Activated CD8-positive, alpha-beta memory T cell treated with anti-CD3 and anti-CD28 coated beads, Interleukin-2, amount 50 U/mL, for 48 hours (primary cell): ENCODE results near the gene ZC3H12D.
A peak's percentile ranks its signal among the peaks of the same experiment; 100 is the strongest.
"Not testable (repeated sequence)": the region's sequence is repeated elsewhere in the genome, so short reads cannot be mapped to it uniquely, and the experiment has no call there.

Experiments
- DNase-seq: peaks from one replicate; pipeline ENCODE4 v3.0.0-alpha.2; 2020

The ZC3H12D gene

DNA sequence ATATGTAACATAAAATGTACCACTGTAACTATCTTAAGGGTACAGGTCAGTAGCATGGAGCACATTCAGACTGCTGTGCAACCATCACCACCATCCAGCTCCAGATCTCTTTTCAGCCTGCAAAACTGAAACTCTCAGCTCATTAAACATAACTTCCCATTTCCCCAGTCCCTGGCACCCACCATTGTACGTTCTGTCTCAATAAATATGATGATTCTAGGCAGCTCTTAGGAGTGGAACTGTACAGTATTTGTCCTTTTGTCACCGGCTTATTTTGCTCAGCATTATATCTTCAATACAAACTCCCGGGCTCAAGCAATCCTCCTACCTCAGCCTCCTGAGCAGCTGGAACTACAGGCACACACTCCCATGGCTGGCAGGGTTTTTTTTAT lies 1.5 kb downstream of the ZC3H12D start:
- DNase-seq = no peak

DNA sequence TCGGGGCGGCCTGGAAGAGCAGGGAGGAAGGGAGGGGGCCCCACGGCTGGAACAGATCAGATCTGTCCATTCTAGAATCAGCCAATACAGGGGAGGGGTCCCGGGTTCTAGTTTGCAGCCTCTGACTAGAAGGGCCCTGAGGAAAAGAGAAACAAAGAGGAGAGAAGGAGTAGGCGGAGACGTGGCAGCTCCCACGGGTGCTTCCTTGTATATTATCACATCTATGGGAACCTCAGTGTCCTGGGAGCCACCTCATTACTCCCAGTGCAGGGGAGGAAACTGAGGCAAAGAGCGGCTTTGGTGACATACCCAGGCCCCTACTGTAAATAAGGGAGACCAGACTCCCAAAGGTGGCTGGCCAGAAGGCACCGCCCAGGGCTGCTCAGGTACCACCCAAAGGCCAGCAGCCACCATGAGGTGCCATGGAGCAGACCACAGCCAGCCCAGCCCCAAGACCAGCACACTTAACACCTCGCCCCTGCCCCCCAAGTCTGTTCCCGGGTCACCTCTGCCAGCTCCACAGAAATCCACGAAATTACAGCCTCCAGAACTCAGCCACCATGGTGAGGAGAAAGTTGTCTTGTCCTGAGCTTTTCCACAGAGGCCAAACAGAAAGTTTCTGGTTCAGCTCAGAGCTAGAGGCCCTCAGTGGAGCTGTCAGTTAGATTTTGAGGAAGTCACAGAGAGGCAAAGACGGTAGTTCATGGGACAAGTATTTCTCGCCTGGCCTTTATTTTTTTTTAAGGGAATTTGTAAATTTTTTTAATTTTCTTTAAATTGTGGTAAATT lies 2.1 kb downstream of the ZC3H12D start:
- peak; percentile 69 for DNase-seq

DNA sequence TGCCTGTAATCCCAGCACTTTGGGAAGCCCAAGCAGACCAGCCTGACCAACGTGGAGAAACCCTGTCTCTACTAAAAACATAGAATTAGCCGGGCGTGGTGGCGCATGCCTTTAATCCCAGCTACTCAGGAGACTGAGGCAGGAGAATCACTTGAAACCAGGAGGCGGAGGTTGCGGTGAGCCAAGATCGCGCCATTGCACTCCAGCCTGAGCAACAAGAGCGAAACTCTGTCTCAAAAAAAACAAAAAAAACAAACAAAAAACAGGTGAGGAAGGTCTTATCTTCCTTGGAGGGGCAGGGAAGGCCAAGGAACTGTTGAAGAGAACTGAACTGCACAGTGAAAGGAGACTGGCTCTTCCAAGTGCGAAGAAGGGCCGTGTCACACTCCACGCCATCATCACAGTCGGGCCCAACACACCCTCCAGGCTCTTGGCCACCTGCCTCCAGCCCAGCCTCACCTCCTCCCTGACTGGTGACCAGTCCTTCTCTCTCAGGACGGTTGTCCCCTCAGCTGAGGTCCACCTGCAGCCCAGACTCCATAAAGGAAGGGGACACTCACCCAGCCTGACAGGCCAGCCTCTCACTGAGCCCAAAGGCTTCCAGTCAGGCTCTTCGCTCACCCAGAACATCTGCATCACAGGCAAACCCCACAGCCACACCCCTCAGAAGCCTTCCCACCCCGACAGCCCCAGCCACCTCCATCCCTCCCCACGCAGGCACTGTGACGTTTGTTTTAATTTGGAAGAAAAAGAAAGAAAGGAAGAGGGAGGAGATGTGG lies 4.1 kb downstream of the ZC3H12D start:
- peak; percentile 64 for DNase-seq

DNA sequence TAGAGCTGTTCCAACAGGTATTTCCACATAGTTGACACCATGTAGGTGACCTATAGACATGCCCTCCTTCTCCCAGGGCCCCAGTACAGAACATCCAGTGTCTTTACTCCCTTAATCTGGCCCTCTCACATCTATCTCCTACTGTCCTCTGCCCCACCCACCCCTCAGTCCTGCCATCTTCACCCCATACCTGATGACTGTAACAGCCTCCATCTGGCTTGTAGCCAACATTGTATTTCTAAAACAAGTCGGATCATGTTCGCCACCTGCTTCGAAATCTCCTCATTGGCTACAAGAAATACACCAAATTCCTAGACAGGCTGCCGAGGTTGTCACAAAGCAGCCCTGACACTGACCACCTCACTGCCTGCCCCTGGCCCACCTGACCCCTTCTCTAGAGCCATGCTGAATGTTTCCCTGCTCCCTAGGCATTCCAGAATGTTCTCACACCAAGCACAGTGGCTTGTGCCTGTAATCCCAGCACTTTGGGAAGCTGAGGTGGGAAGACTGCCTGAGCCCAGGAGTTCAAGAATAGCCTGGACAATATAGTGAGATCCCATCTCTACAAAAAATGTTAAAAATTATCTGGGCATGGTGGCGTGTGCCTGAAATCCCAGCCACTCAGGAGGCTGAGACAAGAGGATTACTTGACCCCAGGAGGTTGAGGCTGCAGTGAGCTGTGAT lies 6.0 kb downstream of the ZC3H12D start:
- DNase-seq = no peak

DNA sequence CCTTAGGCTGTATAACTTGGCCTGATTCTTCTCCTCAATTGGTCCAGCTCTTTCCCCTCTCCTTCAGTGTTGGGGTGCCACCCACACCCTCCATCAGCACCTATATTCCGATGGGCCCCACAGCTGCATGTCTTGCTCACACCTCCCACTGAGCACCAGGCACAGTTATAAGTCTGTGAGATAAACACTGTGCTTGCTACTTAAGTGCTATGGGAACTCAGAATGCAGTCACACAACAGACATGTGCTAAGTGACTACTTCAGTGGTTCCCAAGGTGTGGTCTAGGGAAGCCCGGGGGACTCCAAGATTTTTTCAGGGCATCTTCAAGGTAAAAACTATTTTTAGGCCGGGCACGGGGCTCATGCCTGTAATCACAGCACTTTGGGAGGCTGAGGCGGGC lies 7.3 kb downstream of the ZC3H12D start:
- DNase-seq = no peak

DNA sequence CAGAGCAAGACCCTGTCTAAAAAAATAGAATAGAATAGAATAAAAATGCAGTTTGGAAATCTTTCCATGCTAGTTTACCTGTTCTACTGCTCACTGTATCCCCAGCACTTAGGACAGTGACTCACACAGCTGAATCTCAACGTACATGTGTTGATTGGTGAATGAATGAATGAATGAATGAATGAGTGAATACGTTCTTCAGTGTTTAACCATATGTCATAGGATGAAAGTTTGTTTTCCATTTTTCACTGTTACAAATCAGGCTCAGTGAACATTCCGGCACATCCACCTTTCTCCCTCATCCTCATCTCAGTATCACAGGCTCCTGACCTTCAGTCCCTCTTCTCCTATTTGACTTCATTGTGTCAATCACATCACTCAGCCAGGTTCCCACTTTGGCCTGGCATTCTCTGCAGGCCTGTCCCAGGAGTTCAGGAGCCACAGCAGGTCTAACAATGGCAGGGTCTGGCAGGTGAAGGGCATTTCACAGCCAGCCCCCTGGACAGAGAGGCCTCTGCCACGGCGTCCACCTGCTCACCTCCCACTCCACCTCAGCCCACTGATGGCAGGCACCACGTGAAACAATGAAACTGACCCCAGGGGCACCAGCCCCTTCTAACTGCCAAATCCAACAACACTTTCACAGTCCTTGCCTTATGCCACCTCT lies 7.9 kb downstream of the ZC3H12D start:
- no peak for DNase-seq

DNA sequence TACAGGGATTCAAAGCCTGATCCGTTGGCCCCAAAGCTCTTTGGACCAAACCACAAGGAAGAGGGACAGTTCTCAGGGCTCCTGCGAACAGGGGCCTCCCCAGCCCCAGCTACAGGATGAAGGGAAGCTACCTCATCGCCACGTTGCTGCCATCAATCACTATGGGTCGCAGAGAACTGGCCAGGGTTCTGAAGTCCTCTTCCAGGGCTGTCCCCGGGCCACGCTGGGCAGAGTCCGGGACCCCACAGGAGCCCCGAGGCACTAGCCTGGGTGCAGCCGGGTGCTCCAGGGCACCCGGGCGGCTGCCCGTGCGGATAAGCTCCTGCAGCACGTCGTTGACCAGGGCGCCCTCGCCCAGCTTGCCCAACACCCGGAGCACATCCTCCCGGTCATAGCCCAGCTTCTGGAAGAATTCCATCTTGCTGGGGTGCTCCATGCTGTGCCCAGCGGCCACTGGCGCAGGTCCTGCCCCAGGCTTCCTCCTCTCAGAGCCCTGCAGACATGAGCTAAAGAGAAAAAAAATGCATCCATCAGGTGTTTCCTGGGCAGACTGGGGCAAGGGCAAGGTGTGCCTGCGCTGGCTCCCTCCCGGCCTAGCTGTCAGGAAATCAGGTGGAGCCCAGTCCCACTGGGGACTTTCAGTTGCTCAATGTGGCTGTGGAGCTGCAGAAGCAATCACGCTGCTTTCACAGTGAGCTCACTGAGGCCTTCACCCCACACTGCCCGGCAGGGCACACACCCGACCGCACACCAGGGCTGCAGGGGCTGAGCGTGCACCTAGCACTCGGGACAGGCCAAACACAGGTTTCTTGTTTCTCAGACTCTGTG lies 10.5 kb downstream of the ZC3H12D start:
- no peak for DNase-seq

DNA sequence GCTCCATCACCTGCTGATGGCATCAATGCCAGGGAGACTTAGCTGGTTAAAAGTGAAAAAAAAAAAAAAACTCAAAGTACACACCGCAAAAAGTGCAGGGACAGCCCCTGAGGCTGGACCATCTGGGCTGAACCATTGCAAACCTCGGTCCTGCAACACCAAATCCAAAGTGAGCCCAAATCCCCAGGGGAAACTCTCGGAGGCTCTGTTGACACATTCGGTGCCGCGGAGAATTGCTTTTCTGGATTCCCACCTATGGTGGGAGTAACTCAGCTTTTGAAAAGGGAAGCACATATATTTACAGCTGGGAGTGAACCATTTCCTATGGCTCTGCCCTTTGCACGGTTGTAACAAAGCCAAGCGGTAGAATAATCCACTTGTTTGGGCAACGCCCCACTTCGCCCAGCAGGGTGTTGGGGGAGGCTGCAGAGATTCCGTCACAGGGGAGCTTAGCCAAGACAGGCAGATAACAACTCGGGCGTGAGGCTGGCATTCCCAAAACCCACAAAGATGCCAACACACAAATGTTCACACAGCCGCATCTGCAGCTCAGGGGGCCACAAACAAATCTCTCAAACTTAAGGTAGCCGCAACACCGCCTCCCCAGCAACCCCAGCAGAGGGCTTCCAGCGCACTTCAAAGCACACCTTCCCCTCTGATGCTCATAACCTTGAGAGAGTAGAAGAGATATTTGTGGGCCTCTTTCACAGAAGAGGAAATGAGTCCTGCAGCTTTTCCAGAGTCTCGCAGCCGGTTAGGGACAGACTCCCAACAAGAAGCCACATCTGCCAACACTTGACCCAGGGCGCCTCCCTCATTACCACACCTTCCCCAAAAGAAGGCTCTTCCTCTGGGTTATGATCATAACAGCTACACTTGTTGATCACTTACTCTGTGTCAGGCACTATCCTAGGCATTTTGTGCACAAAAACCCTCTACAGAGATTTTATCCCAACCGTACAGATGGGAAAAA lies 11.4 kb downstream of the ZC3H12D start:
- no peak for DNase-seq

DNA sequence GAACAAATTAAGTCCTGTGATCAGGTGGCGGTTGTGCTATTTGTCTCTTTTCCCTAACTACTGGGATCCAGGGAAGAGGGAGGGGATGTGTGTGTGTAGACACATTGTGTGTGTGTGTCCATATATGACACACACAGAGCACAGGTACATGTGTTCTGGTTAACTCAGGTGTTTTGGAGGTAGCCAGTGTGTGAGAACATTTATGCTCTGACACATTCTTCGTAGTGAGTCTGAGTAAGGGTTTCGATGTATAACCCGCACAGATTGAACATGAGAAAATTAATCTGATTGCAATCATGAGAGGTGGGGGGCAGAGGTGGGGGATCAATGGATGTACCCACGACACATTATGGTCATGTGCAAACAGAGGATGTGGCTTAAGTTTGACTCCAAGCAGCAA lies 12.6 kb downstream of the ZC3H12D start:
- DNase-seq = no peak

DNA sequence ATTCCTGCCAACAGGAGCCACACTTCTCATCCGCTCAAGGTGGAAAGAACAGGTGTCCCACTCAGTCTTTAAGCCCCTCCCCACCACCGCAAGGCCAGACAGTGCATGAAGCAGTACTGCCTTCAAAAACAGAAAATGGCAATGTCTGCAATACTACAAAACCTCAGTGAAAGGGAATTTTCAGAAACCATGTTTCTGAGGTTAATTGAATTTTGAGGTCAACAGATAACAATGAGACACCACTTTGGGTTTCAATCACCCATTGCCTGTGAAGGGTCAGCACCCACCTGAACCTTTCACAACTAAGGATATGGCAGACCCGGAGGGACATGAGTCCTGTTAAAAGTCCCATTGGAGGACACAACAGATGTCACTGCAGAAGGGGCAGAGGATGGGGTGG lies 13.0 kb downstream of the ZC3H12D start:
- DNase-seq = no peak

DNA sequence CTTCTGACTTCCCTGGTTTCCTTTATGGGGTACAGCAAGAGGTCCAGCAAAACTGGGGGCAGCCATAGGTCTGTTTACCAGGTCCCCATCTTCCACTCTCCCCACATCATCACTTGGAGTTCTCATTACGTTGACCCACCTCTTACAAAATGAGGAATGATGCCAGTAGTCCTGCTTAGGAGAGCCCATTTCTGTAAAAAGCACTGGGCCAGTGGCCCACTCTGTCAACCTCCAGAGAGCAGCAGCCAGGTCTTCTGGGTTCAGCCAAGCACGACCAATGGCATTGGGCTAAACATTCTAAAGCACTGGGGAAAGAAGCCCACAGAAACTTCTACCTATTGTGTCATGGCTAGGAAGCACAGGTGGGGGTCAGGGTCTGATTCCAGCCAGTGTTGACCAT lies 13.9 kb downstream of the ZC3H12D start:
- DNase-seq = no peak

DNA sequence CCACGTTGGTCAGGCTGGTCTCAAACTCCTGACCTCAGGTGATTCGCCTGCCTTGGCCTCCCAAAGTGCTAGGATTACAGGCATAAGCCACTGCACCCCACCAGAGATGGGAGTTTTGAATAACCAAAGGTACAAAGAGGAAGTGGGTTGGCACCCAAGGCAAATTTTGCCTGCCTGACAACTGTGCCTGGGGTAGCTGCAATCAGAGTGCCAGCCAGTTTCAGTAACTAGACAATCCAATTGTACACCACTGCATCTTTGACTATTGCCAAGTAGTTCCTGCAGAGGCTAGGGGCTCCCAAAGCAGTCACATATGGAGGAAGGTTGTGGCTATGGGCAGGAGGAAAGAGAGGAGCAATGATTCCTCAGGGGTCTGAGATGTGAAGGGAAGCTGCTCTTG lies 16.6 kb downstream of the ZC3H12D start:
- no peak for DNase-seq

DNA sequence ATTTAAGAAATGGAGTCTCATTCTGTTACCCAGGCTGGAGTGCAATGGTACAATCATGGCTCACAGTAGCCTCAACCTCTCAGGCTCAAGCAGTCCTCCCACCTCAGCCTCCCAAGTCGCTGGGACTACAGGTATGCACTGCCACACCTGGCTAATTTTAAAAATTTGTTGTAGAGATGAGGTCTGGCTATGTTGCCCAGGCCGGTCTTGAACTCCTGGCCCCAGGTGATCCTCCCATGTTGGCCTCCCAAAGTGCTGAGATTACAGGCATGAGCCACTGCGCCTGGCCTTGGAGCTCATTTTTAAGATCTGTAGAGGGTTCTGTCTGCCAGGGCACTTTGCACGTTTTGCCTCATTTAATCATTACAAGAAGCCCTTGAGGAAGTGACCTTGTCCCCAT lies 17.5 kb downstream of the ZC3H12D start:
- DNase-seq = no peak

DNA sequence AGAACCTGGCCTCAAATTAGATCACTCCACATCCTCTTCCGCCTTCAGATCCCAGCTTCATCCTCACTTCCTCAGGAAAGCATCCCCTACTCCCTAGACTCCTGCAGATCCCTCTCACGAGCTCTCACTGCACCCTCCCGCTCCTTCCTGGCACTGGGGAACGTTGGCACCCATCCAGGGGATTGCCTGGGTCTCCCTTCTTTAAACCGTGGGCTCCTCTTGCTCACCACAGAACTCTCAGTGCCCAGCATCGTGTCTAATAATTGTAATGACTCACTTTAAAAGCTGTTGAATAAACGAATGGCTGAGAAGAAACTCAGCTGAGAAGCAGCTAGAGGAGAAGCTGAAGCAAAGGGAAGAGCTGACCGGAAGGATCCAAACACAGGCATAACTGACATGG lies 20.4 kb downstream of the ZC3H12D start:
- DNase-seq = no peak

DNA sequence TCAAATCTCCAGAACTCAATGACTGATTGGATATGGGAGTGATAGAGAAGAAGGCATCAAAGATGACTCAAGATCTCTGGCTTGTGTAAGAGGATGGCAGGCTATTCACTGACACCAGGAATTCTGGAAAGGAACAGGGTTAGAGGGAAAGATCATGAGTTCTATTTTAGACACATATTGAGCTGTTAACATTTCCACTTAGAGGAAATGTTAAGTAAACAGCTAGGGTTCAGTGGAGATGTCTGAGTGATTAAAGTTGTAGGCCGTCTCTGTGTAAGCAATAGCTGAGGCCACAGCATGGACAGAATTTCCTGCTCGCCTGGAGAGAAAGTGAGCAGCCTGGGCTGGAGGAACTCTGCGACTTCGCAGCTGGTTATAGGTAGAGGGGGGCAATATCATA lies 21.0 kb downstream of the ZC3H12D start:
- no peak for DNase-seq

DNA sequence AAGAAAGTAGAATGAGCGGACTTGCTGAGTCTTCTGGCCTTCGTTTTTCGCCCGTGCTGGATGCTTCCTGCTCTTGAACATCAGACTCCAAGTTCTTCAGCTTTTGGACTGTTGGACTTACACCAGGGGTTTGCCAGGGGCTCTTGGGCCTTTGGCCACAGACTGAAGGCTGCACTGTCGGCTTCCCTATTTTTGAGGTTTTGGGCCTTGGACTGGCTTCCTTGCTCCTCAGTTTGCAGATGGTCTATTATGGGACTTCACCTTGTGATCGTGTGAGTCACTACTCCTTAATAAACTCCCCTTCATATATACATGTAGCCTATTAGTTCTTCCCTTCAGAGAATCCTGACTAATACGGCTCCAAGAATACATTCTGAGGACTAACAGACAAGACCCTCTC lies 22.1 kb downstream of the ZC3H12D start:
- DNase-seq = not testable (repeated sequence)

DNA sequence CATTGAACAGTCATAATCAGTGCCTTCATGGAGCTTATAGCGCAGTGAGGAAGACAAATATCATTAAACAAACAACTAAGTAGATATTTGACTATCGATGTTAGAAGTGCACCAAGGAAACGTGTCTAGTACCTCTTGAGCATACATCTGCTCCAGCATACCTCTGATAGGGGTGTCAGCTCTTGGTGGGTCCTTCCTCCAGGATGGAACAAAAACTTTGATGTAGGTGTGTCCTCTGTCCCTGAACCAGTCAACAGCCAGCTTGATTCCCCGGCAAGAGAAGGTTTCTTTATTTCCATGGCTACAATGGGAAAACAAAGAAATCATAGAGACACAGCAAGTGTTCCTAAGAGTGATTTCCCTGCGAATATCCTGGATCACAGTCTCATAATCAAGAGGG lies 23.1 kb downstream of the ZC3H12D start:
- no peak for DNase-seq

DNA sequence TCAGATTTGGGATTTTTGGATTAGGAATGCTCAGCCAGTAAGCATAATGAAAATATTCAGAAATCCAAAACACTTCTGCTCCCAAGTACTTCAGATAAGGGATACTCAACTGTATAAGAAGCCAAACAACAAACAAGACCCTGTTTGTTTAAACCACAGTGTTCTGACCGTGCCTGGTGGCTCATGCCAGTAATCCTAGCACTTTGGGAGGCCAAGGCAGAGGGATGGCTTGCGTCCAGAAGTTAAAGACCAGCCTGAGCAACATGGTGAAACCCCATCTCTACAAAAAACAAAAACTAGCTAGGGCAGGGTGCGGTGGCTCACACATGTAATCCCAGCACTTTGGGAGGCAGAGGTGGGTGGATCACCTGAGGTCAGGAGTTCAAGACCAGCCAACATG lies 24.6 kb downstream of the ZC3H12D start:
- DNase-seq = not testable (repeated sequence)

DNA sequence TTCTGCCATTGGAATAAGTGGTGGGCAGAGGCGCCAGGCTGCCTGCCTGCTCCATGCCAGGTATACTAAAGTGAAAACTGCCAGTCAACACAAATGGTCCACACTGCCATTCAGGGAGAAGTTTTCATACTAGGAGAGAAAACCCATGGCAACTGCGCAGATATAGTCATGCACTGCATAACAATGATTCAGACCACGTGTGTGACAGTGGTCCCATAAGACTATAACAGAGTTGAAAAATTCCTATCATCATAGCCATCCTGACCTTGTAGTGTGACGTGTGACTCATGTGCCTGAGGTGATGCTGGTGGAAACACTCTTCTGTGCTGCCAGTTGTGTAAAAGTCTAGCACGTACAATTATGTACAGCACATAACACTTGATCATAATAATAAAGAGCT lies 25.1 kb downstream of the ZC3H12D start:
- no peak for DNase-seq

DNA sequence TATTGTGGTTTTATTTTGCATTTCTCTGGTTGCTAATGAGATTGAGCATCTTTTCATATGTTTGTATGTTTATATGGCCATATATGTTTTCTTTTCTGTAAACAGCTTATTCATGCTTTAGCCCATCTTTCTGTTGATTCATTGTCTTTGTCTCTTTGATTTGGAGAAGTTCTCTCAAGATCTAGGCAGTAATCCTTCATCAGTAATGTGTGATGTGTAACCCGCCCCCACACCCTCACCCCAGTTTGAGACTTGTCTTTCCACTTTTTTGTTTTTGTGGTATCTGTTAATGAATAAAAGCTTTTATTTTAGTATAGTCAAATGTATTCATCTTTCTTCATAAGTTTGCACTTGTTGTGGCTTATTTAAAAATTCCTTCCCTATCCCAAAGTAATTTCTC lies 26.0 kb downstream of the ZC3H12D start:
- DNase-seq = no peak

DNA sequence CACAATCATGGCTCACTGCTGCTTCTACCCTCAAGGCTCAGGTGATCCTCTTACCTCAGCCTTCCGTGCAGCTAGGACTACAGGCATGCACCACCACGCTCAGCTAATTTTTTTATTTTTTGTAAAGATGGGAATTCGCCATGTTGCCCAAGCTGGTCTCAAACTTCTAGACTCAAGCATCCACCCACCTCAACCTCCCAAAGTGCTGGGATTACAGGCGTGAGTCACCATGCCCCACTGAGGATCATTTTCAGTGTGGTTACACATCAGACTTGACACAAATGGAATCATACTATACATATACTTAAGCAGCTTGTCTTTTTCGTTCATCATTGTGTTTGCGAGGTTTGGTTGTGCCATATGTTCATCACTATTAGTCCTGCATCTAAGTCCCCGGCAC lies 26.6 kb downstream of the ZC3H12D start:
- no peak for DNase-seq
